ENCODE data around the gene ADAMTS19.
"Not testable (repeated sequence)": the region's sequence is repeated elsewhere in the genome, so short reads cannot be mapped to it uniquely, and the experiment has no call there.

The ADAMTS19 gene

GRCh38 chr5:129591508-129592160 lies 131.5 kb downstream of the ADAMTS19 start:
- no peak for DNase-seq

DNA sequence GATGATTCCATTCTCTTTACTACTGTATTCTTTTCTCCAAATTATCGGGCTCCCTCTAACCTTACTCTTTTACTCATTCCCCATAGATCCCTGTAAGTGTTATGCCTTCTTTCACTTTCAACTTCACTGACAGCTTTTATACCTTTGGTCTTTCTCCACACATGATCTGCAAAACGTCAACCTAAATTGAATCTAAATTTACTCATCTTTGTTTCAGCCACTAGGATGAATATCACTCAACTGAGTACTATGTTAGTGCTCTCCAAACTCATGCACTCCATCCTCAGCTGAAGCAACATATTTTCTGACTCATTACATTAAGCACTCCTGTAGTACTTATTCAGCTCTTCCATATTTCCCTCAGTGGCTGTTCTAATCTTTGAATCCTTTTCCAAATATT lies 133.4 kb downstream of the ADAMTS19 start:
- no peak for DNase-seq

GRCh38 chr5:129601576-129601975 lies 141.5 kb downstream of the ADAMTS19 start:
- DNase-seq, result no peak

GRCh38 chr5:129608350-129608749 lies 148.3 kb downstream of the ADAMTS19 start:
- no peak for DNase-seq

GRCh38 chr5:129609710-129610109 lies 149.6 kb downstream of the ADAMTS19 start:
- DNase-seq, result no peak

DNA sequence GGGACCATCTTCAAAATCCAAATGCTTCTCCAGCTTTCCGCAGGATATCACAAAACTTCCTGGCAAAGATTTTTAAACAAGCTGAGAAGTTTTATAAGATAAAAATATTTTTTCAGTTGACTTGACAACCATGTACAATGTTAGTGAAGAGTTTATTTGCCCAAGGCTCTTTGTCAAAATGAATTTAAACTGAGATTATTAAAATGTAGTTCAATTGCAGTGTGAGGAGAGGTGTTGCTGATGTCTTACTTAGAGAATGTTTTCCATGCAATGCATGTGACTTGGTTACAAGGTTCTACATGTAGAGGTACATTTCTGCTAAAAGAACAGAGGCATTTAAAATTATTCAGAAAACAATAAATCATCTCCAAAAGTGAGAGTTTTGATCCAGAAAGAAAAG lies 156.4 kb downstream of the ADAMTS19 start:
- no peak for DNase-seq

GRCh38 chr5:129617206-129617605 lies 157.1 kb downstream of the ADAMTS19 start:
- DNase-seq, result no peak

- no peak for DNase-seq
Observed at GRCh38 chr5:129619782-129620181, 159.7 kb downstream of the ADAMTS19 start.

DNA sequence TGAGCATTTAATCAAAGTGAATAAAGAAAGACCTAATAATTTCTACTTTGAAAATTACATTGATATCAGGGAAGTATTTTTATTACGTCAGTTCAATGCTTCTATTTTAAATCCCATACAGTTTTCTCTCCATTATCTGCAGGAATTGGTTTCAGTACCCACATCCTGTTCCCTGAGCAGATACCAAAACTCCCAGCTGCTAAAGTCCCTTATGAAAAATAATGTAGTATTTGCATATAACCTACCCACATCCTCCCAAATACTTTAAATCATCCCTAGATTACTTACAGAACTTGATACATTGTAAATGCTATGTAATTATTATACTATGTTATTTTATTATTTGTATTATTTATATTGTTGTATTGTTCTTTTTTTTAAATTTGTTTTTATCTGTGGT lies 162.4 kb downstream of the ADAMTS19 start:
- no peak for DNase-seq

- DNase-seq, result no peak
Observed at GRCh38 chr5:129629575-129629974, 169.5 kb downstream of the ADAMTS19 start.

- DNase-seq, result no peak
Observed at GRCh38 chr5:129630101-129630500, 170.0 kb downstream of the ADAMTS19 start.

DNA sequence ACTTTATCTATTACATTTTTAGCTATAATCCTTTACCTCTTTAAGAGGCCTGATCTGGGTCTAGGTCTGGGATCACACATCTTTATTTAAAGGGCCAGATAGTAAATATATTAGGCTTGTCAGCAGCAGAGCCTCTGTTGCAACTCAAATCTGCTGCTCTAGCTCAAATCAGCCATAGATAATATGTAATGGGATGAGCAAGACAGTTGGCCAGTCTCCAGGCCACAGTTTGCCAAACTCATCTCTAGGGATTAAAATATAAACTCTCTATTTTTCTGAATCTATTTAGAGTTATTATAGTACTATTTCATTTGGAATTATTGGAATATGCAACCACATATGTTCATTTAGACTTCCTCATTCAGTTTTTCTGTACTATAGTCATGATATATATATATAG lies 171.9 kb downstream of the ADAMTS19 start:
- peak in 1 of 56 donors; percentile 3 for DNase-seq

GRCh38 chr5:129637501-129637900 lies 177.4 kb downstream of the ADAMTS19 start:
- not testable (repeated sequence) for DNase-seq

- DNase-seq, result no peak
Observed at GRCh38 chr5:129639331-129639730, 179.2 kb downstream of the ADAMTS19 start.

GRCh38 chr5:129652349-129653056 lies 192.4 kb downstream of the ADAMTS19 start:
- DNase-seq, result no peak

- DNase-seq, result no peak
Observed at GRCh38 chr5:129653057-129653375, 192.9 kb downstream of the ADAMTS19 start.

GRCh38 chr5:129653442-129653841 lies 193.3 kb downstream of the ADAMTS19 start:
- no peak for DNase-seq

DNA sequence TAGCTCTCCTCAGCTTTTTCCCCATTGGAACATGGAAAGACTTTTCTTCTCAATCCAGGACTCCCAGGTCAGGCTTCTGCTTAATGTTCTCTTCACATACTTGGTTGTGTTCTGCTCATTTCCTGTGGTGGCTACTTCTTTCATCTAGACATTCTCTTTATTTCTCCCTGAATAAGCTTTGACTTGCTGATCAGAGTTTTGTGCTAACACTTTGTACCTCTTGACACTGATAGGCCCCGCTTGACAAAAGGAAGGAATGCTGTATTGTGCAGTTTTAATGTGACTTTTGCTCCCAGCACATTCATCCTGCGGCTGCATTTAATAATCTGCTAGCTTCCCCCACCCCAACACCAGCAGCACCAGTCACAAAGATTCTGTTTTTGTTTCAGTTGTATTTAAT lies 196.9 kb downstream of the ADAMTS19 start:
- DNase-seq, result no peak

DNA sequence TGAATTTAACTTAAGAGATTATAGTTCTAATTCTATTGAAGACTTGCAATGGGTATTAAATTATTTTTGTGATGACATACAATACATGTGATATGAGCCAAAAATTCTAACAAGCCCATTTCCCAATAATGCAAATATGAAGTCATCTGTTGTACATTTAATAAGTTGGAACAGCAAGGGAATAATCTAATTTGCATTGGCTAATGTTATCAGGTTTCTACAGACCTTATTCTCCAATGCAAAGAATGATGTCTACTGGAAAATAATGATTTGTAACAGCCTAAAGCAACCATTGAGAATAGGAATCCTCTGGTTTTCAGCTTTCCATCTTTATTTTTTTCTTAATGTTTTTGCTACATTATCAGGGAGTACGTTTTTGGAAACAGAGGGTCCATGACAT lies 198.7 kb downstream of the ADAMTS19 start:
- no peak for DNase-seq

GRCh38 chr5:129661366-129662035 lies 201.4 kb downstream of the ADAMTS19 start:
- no peak for DNase-seq

DNA sequence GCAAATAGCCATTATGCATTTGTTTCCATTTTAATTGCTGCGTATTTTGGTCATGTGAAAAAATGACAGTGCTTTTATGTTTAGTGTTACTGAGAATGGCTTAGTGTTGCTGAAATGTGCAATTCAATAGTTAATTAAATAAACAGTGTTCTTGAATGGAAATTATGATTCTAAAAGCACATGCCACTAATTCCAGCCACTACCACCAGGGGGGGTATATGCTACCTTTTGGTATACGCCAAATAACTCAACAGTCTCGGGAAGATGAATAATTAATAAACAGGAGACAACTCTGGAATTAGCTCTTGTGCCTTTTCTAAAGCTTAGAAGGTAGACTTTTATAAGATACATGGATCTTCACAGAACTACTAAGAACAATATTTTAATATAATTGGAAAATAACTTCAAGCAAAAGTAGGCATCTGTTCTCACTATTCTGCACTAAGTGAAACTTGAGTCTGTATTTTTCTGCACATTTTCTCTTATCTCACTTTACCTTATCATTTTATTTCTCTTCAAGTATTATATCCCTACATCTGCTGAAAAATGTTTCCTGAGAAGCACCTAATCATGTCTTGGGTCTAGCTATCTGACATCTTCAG lies 204.3 kb downstream of the ADAMTS19 start:
- DNase-seq, result peak in 2 of 56 donors; percentile 2 to 39

DNA sequence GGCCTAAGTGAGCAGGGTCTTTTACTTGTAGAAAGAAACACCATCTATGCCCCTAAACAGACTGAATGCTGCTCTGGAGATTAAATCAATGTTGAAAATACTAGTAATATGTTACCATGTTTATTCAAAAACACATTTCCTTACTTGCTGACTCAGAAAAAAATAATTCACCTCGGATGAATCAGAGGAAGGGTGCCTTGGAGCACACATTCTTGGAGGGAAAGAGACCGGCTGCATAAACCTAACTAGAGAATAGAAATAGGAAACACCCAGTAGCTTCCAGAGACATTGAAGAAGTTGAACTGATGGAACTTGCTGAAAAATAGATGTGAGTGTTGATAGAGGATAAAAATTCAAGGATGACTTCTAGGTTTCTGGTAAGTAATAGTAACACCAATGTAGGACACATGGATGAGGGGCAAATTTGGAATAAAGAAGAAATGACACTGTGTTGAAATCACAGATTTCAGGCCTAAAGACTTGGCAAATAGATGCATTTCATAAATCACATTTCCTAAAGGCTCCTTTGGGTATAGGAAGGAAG lies 210.9 kb downstream of the ADAMTS19 start:
- DNase-seq, result no peak

Measured in amygdala (tissue), 56 donors.